ENCODE data around the gene UGGT2. TPM values are rescaled to one million over a fixed set of nuclear protein-coding genes. Genes with fewer than 3 reads are reported as not detected.

UGGT2 gene
- polyA plus RNA-seq, 1 experiment: 30.5 TPM

- POLR2A ChIA-PET: no interaction called here
- no peaks in the 10 kb centered on the region for H3K9me3 ChIP-seq (ENCODE audit: control insufficient read depth, insufficient read depth, low read length)
- no peak for DNase-seq (ENCODE audit: low read depth, low spot score)
- no peaks in the 10 kb centered on the region for H3K27me3 ChIP-seq (ENCODE audit: control insufficient read depth, insufficient read depth, low read length)
- CTCF ChIA-PET: no interaction called here
- H3K4me3 ChIP-seq (ENCODE audit: low read depth, low read length): no peak overlapping the region
- H3K27ac ChIP-seq (ENCODE audit: low read depth, low read length): no peak overlapping the region
- TF ChIP-seq, protein P1, sequence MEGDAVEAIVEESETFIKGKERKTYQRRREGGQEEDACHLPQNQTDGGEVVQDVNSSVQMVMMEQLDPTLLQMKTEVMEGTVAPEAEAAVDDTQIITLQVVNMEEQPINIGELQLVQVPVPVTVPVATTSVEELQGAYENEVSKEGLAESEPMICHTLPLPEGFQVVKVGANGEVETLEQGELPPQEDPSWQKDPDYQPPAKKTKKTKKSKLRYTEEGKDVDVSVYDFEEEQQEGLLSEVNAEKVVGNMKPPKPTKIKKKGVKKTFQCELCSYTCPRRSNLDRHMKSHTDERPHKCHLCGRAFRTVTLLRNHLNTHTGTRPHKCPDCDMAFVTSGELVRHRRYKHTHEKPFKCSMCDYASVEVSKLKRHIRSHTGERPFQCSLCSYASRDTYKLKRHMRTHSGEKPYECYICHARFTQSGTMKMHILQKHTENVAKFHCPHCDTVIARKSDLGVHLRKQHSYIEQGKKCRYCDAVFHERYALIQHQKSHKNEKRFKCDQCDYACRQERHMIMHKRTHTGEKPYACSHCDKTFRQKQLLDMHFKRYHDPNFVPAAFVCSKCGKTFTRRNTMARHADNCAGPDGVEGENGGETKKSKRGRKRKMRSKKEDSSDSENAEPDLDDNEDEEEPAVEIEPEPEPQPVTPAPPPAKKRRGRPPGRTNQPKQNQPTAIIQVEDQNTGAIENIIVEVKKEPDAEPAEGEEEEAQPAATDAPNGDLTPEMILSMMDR (IDR thresholded peaks at IDR 0.05; ENCODE audit: low read depth, low read length): no peak
Measured at GRCh38 chr13:95921485-95921884, 131.7 kb downstream of the UGGT2 start.

DNA sequence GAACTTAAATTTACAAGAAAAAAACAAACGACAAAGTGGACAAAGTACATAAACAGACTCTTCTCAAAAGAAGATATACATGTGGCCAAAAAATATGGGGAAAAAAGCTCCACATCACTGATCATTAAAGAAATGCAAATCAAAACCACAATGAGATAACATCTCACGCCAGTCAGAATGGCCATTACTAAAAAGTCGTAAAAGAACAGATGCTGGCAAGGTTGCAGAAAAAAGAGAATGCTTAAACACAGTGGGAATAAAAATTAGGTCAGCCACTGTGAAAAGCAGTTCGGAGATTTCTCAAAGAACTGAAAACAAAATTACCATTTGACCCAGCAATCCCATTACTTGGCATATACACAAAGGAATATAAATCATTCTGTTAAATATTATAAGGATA lies 132.7 kb downstream of the UGGT2 start:
- H3K27ac ChIP-seq (ENCODE audit: low read depth, low read length): no peak overlapping the region
- TF ChIP-seq, protein P1 (IDR thresholded peaks at IDR 0.05; ENCODE audit: low read depth, low read length): no peak
- no peaks in the 10 kb centered on the region for H3K9me3 ChIP-seq (ENCODE audit: control insufficient read depth, insufficient read depth, low read length)
- H3K4me3 ChIP-seq (ENCODE audit: low read depth, low read length): no peak overlapping the region
- H3K27me3 ChIP-seq (ENCODE audit: control insufficient read depth, insufficient read depth, low read length): no peaks in the 10 kb centered on the region
- DNase-seq (ENCODE audit: low read depth, low spot score): no peak
- ChIA-PET POLR2A (no interaction called here), CTCF (interaction anchor here (1.0 to 1.1 kb wide), 2 partner anchors 14 to 86 kb away, joined by 3 to 4 read pairs; no protein-coding TSS in a partner anchor)

- CTCF ChIA-PET: no interaction called here
- H3K27me3 ChIP-seq (ENCODE audit: control insufficient read depth, insufficient read depth, low read length): no peaks in the 10 kb centered on the region
- H3K9me3 ChIP-seq (ENCODE audit: control insufficient read depth, insufficient read depth, low read length): no peaks in the 10 kb centered on the region
- DNase-seq (ENCODE audit: low read depth, low spot score): no peak
- H3K4me3 ChIP-seq (ENCODE audit: low read depth, low read length): no peak overlapping the region
- H3K27ac ChIP-seq (ENCODE audit: low read depth, low read length): no peak overlapping the region
- POLR2A ChIA-PET: no interaction called here
- TF ChIP-seq, protein P1 (IDR thresholded peaks at IDR 0.05; ENCODE audit: low read depth, low read length): no peak
Measured at GRCh38 chr13:95918860-95919259, 134.3 kb downstream of the UGGT2 start.

DNA sequence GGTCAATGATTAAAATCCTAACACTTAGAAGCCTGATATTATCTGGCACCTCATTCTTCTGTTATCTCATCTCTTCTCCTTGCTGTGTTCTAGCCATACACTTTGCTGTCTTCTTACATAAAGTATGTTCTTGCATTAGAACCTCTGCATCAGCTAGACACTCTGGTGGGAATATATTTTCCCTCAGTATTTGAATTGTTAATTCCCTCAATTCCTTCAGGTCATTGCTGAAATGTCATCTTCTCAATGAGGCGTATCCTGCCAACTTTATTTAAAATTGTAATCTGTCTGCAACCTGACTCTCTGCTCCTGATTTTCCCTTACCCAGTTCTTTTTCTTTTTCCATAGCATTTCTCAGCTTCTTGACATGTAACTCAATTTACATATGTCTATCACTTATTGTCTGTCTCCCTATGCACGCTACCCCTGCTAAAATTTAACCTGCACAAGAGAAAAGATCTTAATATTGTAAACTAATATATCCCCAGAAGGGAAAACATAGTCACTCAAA lies 138.2 kb downstream of the UGGT2 start:
- DNase-seq (ENCODE audit: low read depth, low spot score): no peak
- Histone ChIP-seq H3K27me3 (ENCODE audit: control insufficient read depth, insufficient read depth, low read length) (no peaks in the 10 kb centered on the region), H3K4me3 (ENCODE audit: low read depth, low read length) (no peak overlapping the region), H3K9me3 (ENCODE audit: control insufficient read depth, insufficient read depth, low read length) (no peaks in the 10 kb centered on the region), H3K27ac (ENCODE audit: low read depth, low read length) (no peak overlapping the region)
- ChIA-PET CTCF (no interaction called here), POLR2A (no interaction called here)
- TF ChIP-seq, protein P1 (IDR thresholded peaks at IDR 0.05; ENCODE audit: low read depth, low read length): no peak

DNA sequence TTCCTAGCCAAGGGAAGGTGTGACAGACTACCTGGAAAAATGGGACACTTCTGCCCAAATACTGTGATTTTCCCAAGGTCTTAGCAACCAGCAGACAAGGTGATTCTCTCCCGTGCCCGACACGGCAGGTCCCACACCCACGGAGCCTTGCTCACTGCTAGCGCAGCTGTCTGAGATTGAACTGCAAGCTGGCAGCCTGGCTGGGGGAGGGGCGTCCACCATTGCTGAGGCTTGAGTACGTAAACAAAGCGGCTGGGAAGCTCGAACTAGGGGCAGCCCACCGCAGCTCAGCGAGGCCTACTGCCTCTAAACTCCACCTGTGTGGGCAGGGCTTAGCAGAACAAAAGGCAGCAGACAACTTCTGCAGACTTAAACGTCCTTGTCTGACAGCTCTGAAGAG lies 146.2 kb downstream of the UGGT2 start:
- TF ChIP-seq, protein P1 (IDR thresholded peaks at IDR 0.05; ENCODE audit: low read depth, low read length): no peak
- CTCF ChIA-PET: interaction anchor here (1.0 kb wide), 1 partner anchor 13 kb away, joined by 3 read pairs; no protein-coding TSS in a partner anchor
- no peak overlapping the region for H3K4me3 ChIP-seq (ENCODE audit: low read depth, low read length)

More for the DNA sequence above, 146.2 kb downstream of the UGGT2 start:
- no peak overlapping the region for H3K27ac ChIP-seq (ENCODE audit: low read depth, low read length)
- POLR2A ChIA-PET: no interaction called here
- no peak for DNase-seq (ENCODE audit: low read depth, low spot score)
- H3K9me3 ChIP-seq (ENCODE audit: control insufficient read depth, insufficient read depth, low read length): peaks cover 4% of the 10 kb centered on the region; the same call in 1 of the 2 replicates
- H3K27me3 ChIP-seq (ENCODE audit: control insufficient read depth, insufficient read depth, low read length): no peaks in the 10 kb centered on the region

Measured in AG04450 (cell line).